ENCODE results near the gene EPS8.

GRCh38 chr12:15591811-15592210, 197.4 kb downstream of the EPS8 start:
- TF ChIP-seq REST (IDR thresholded peaks at IDR 0.05; ENCODE audit: insufficient read depth in 1 of 2, low read depth in 2 of 2, low read length in 2 of 2) (no peak), SIN3A (IDR thresholded peaks at IDR 0.05; ENCODE audit: borderline replicate concordance, insufficient read depth, low read length) (no peak)

All from PFSK-1 (cell line).